HG03575 (cell line): ENCODE data around the gene MMAB.
"Not testable (repeated sequence)": the region's sequence is repeated elsewhere in the genome, so short reads cannot be mapped to it uniquely, and the experiment has no call there.

Experiments
- ATAC-seq: cut with Tn5 transposase; IDR thresholded peaks from one replicate; pipeline ENCODE4 v1.9.1; 2021; ENCODE audit not compliant: unreplicated experiment, insufficient number of reproducible peaks, low FRiP score; ENCODE audit errors: extremely low read depth

MMAB gene

DNA sequence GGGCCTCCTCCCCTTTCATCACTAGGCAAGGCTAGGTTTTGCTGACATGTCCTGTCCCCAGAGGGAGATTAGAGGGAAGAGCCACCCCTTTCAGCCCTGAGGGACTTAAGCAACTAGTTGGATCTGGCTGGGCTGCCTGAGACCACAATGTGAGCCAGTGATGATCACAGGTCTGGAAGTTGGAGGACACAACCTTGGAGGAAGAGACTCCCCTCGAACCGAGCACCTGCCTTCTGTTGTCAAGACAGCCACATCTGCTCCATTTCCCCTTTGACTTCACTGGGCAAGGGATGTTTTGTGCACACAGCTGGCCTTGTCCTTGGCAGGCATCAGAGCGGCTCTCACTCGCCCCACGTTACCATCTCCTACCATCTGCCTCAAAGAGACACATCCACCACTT, 31.7 kb upstream of the MMAB start:
- ATAC-seq: no peak

DNA sequence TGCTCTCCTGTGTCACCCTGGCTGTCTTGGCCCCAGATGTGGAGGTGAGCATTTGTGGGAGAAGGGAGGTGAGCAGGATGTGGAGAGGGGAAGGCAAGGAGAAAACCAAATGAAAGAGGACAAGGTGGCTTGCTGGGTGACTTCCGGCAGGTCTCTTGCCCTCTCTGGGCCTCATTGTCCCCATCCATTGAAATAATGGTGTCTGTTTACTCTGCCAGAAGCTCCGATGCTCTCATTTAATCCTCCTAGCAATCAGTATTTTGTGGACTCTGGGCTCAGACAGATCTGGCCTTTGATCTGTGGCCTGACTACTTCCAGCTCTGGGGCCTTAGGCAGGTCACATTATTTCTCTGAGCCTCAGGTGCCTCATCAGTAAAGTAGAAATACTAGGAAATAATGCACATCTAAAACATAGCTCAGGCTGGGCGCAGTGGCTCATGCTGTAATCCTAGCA, 30.9 kb upstream of the MMAB start:
- ATAC-seq: no peak

GRCh38 chr12:109602132-109602531, 28.8 kb upstream of the MMAB start:
- ATAC-seq: not testable (repeated sequence)

DNA sequence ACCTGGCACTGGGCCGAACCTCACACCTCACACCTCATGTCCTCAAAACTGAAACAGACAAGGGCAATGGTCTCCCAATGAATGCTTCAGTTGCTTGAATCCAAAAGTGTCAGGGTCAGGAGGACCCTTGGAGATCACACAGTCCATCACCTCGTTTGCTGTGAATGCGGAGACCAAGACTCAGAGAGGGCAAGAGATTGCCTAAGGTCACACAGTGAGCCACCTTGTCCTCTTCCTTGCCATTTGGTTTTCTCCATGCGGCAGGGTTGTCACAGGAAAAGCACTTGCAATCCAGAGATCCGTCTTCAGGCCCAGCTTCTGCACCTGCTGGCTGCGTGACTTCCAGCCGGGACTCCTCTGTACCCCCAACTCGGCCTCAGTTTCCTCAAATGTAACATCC, 28.3 kb upstream of the MMAB start:
- no peak for ATAC-seq

DNA sequence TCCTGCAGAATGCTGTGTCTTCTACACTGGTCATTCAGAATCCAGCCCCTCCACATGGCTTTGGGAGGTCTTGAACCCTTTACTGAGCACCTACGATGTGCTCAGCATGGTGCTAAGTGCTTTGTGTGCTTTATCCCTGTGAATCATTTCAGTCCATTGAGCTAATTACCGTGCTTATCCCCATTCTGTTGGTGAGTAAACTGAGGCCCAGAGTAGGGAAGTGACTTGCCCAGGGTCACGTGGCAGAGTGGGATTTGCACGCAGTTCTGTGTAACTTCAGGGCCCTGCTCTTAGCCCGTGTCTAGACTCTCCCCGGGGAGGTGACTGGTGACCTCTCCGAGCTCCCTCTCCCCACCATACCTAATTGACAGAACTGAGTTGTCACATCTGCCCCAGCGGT, 27.7 kb upstream of the MMAB start:
- no peak for ATAC-seq

GRCh38 chr12:109600481-109600880, 27.2 kb upstream of the MMAB start:
- ATAC-seq: no peak

GRCh38 chr12:109599087-109599486, 25.8 kb upstream of the MMAB start:
- no peak for ATAC-seq

GRCh38 chr12:109598428-109598854, 25.1 kb upstream of the MMAB start:
- ATAC-seq: no peak

DNA sequence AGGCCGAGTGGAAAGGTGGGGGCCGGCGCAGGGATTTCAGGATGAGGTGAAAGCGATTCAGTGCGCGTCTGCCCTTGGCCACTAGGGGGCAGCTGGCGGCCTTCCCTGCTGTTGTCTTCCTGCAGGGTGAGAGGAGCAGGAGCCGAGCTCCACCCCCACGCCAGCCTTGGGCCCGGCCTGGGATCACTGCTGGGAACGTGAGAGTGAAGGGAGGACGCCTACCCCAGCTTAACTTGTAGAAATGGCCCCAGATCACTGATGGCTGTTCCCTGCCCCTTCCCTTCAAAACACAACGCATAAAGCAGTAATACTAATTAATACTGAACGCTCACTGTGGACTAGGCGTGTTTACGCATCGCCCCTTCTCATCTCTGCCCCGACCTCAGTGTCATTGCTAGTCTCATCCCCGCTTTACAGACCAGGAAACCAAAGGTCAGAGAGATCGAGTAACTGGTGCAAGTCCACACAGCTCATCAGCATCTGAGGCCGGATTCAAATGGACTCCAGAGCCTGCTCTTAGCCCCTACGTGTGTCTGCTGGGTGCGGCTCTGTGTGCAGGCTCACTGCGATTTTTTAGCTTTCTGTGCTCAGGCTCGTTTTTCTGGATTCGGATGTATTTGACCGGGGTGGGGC, 24.6 kb upstream of the MMAB start:
- no peak for ATAC-seq

- no peak for ATAC-seq
Measured at GRCh38 chr12:109597414-109597794, 24.1 kb upstream of the MMAB start.

- no peak for ATAC-seq
Measured at GRCh38 chr12:109596418-109597244, 23.3 kb upstream of the MMAB start.

GRCh38 chr12:109595321-109595902, 22.1 kb upstream of the MMAB start:
- no peak for ATAC-seq

- ATAC-seq: no peak
Measured at GRCh38 chr12:109594556-109595317, 21.4 kb upstream of the MMAB start.

DNA sequence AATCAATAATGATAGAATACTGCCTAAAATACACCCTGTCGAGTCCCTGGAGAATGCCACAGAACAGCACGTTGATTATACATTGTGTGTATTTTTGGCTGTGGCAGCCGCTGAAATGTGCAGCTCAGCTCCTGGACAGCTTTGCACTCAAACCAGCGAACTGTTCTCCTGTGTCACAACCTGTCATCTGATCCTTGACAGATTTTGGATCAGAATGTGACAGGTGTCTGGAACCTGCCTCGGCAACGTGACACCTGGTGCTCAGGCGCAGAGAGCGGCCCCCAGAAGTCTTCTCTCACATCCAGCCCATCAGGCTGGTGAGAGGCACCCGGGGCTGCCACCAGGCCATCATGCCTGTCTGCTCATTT, 19.6 kb upstream of the MMAB start:
- no peak for ATAC-seq

DNA sequence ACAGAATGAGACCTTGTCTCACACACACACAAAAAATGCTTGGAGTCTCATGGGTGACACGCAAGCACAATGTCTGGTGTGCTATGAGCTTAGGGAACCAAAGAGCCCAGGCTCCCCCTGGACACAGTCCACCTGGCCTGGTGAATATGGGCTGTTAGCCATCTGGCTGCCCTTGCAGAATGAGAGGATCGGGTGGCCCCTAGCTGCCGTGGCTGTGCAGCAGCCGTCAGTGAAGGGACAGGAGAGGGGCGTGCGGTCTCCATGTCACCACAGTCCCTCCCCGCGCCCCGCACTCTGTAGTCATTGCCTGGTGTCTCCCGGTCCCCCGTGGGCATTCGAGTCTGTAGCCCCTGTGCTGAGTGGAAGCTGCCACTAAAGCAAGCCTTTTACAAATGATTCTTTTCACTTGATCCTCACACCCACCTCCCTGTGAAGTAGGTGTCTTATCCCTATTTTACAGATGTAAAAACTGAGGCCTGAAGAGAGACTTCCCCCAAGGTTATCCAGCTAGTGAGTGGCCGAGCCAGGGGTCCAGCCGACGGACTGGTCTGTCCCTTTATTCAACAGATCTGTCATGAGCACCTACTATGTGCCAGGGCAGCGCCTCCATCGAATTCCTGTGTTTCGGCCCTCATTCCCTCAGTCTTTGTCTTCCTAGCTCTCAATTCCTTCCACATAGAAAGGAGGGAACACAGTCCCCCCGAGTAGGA, 19.0 kb upstream of the MMAB start:
- no peak for ATAC-seq

- ATAC-seq: no peak
Measured at GRCh38 chr12:109591041-109591440, 17.7 kb upstream of the MMAB start.

- no peak for ATAC-seq
Measured at GRCh38 chr12:109590566-109590965, 17.3 kb upstream of the MMAB start.

- ATAC-seq: no peak
Measured at GRCh38 chr12:109589691-109590245, 16.5 kb upstream of the MMAB start.

- ATAC-seq: no peak
Measured at GRCh38 chr12:109589240-109589590, 15.9 kb upstream of the MMAB start.
